Mononuclear cell (primary cell): ENCODE results near the gene TMEM242. TPM values are rescaled to one million over a fixed set of nuclear protein-coding genes. Genes with fewer than 3 reads are reported as not detected.

Experiments used
- H3K27me3 ChIP-seq: 2 replicates; pipeline ENCODE4 v1.6.0; 2011; ENCODE audit warnings: low read length, control low read depth; ENCODE audit not compliant: insufficient read depth
- H3K4me1 ChIP-seq: 2 replicates; pipeline ENCODE4 v1.5.1; 2011; ENCODE audit warnings: mild to moderate bottlenecking, low read length, control low read depth; ENCODE audit not compliant: insufficient read depth
- H3K4me3 ChIP-seq: 2 replicates; pipeline ENCODE4 v1.5.1; 2011; ENCODE audit warnings: mild to moderate bottlenecking, low read length, moderate library complexity
- H3K9me3 ChIP-seq: 2 replicates; pipeline ENCODE4 v1.5.1; 2011; ENCODE audit warnings: low read depth, mild to moderate bottlenecking, control low read depth, low read length
- total RNA-seq: library from RNA; depleted of rRNA; stranded (reverse); fragments of >200 nt; gene quantifications from one replicate; pipeline ENCODE4 v1.2.3, GENCODE V29; 2012

TMEM242 gene
- total RNA-seq, 1 donor = 9.7 TPM

- peaks cover 14% of the 10 kb centered on the region for H3K4me1 ChIP-seq
- H3K9me3 ChIP-seq = no peaks in the 10 kb centered on the region
- no peak overlapping the region for H3K4me3 ChIP-seq
- H3K27me3 ChIP-seq = no peaks in the 10 kb centered on the region
These were observed 50.2 kb downstream of the TMEM242 start for GRCh38 chr6:157272866-157273755.

GRCh38 chr6:157272372-157272771 lies 50.9 kb downstream of the TMEM242 start:
- H3K9me3 ChIP-seq = no peaks in the 10 kb centered on the region
- no peak overlapping the region for H3K4me3 ChIP-seq
- no peaks in the 10 kb centered on the region for H3K27me3 ChIP-seq
- peaks cover 14% of the 10 kb centered on the region for H3K4me1 ChIP-seq

GRCh38 chr6:157271911-157272310 lies 51.4 kb downstream of the TMEM242 start:
- Histone ChIP-seq H3K4me3 (no peak overlapping the region), H3K9me3 (no peaks in the 10 kb centered on the region)

GRCh38 chr6:157271441-157271840 lies 51.9 kb downstream of the TMEM242 start:
- no peak overlapping the region for H3K4me3 ChIP-seq
- no peaks in the 10 kb centered on the region for H3K9me3 ChIP-seq
- H3K27me3 ChIP-seq = no peaks in the 10 kb centered on the region
- H3K4me1 ChIP-seq = peaks cover 14% of the 10 kb centered on the region

More at GRCh38 chr6:157271911-157272310, 51.4 kb downstream of the TMEM242 start:
- Histone ChIP-seq H3K4me1 (peaks cover 14% of the 10 kb centered on the region), H3K27me3 (no peaks in the 10 kb centered on the region)

GRCh38 chr6:157270916-157271315 lies 52.4 kb downstream of the TMEM242 start:
- no peaks in the 10 kb centered on the region for H3K27me3 ChIP-seq
- no peak overlapping the region for H3K4me3 ChIP-seq
- no peaks in the 10 kb centered on the region for H3K9me3 ChIP-seq
- peaks cover 14% of the 10 kb centered on the region for H3K4me1 ChIP-seq

- no peaks in the 10 kb centered on the region for H3K27me3 ChIP-seq
- no peak overlapping the region for H3K4me3 ChIP-seq
- no peaks in the 10 kb centered on the region for H3K9me3 ChIP-seq
- H3K4me1 ChIP-seq = peaks cover 14% of the 10 kb centered on the region
These were observed 53.0 kb downstream of the TMEM242 start for GRCh38 chr6:157270308-157270707.

- Histone ChIP-seq H3K9me3 (no peaks in the 10 kb centered on the region), H3K4me3 (no peak overlapping the region), H3K27me3 (no peaks in the 10 kb centered on the region), H3K4me1 (peaks cover 11% of the 10 kb centered on the region)
These were observed 54.0 kb downstream of the TMEM242 start for GRCh38 chr6:157269261-157269794.

- Histone ChIP-seq H3K4me3 (no peak overlapping the region), H3K4me1 (peaks cover 6% of the 10 kb centered on the region), H3K9me3 (no peaks in the 10 kb centered on the region), H3K27me3 (no peaks in the 10 kb centered on the region)
These were observed 54.5 kb downstream of the TMEM242 start for GRCh38 chr6:157268835-157269234.

- Histone ChIP-seq H3K27me3 (no peaks in the 10 kb centered on the region), H3K9me3 (no peaks in the 10 kb centered on the region), H3K4me1 (peaks cover 2% of the 10 kb centered on the region), H3K4me3 (no peak overlapping the region)
These were observed 54.9 kb downstream of the TMEM242 start for GRCh38 chr6:157268396-157268795.

- Histone ChIP-seq H3K4me1 (no peaks in the 10 kb centered on the region), H3K4me3 (no peak overlapping the region)
These were observed 55.7 kb downstream of the TMEM242 start for GRCh38 chr6:157267654-157268053.

GRCh38 chr6:157267109-157267611 lies 56.2 kb downstream of the TMEM242 start:
- no peaks in the 10 kb centered on the region for H3K27me3 ChIP-seq
- H3K4me1 ChIP-seq = no peaks in the 10 kb centered on the region
- H3K4me3 ChIP-seq = no peak overlapping the region
- no peaks in the 10 kb centered on the region for H3K9me3 ChIP-seq

More at GRCh38 chr6:157267654-157268053, 55.7 kb downstream of the TMEM242 start:
- no peaks in the 10 kb centered on the region for H3K27me3 ChIP-seq
- H3K9me3 ChIP-seq = no peaks in the 10 kb centered on the region

- H3K4me1 ChIP-seq = no peaks in the 10 kb centered on the region
- H3K4me3 ChIP-seq = no peak overlapping the region
- no peaks in the 10 kb centered on the region for H3K27me3 ChIP-seq
- H3K9me3 ChIP-seq = no peaks in the 10 kb centered on the region
These were observed 56.8 kb downstream of the TMEM242 start for GRCh38 chr6:157266274-157267101.

- Histone ChIP-seq H3K9me3 (no peaks in the 10 kb centered on the region), H3K4me3 (no peak overlapping the region), H3K4me1 (no peaks in the 10 kb centered on the region), H3K27me3 (no peaks in the 10 kb centered on the region)
These were observed 57.7 kb downstream of the TMEM242 start for GRCh38 chr6:157265635-157266034.

GRCh38 chr6:157265186-157265585 lies 58.1 kb downstream of the TMEM242 start:
- H3K27me3 ChIP-seq = no peaks in the 10 kb centered on the region
- no peaks in the 10 kb centered on the region for H3K9me3 ChIP-seq

GRCh38 chr6:157264701-157265100 lies 58.6 kb downstream of the TMEM242 start:
- no peaks in the 10 kb centered on the region for H3K4me1 ChIP-seq
- H3K9me3 ChIP-seq = no peaks in the 10 kb centered on the region
- no peak overlapping the region for H3K4me3 ChIP-seq
- H3K27me3 ChIP-seq = no peaks in the 10 kb centered on the region

More at GRCh38 chr6:157265186-157265585, 58.1 kb downstream of the TMEM242 start:
- Histone ChIP-seq H3K4me1 (no peaks in the 10 kb centered on the region), H3K4me3 (no peak overlapping the region)
